Inflammatory macrophage treated with lipopolysaccharide for 1 hour (primary cell): ENCODE measurements around the gene UNC5CL.

ENCODE experiments used
- DNase-seq, 2 donors: peaks; one replicate each; pipeline ENCODE4 v3.0.0-alpha.2; 2020 to 2022

UNC5CL gene, protein sequence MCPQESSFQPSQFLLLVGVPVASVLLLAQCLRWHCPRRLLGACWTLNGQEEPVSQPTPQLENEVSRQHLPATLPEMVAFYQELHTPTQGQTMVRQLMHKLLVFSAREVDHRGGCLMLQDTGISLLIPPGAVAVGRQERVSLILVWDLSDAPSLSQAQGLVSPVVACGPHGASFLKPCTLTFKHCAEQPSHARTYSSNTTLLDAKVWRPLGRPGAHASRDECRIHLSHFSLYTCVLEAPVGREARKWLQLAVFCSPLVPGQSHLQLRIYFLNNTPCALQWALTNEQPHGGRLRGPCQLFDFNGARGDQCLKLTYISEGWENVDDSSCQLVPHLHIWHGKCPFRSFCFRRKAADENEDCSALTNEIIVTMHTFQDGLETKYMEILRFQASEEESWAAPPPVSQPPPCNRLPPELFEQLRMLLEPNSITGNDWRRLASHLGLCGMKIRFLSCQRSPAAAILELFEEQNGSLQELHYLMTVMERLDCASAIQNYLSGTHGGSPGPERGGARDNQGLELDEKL

GRCh38 chr6:41039060-41039998 lies at the start of gene UNC5CL:
Gene UNC5CL, minus strand, starts transcription at chr6:41039221. Its CDS starts 4,147 bp downstream, at chr6:41035074.
- DNase-seq = peak in 1 of 2 donors; percentile 49

- no peak for DNase-seq
These were observed 49.4 kb upstream of the UNC5CL start for GRCh38 chr6:41088451-41088850.

GRCh38 chr6:41085182-41085581 lies 46.2 kb upstream of the UNC5CL start:
- DNase-seq = no peak

- no peak for DNase-seq
These were observed 44.1 kb upstream of the UNC5CL start for GRCh38 chr6:41083072-41083471.

GRCh38 chr6:41080621-41081020 lies 41.6 kb upstream of the UNC5CL start:
- no peak for DNase-seq

- DNase-seq = no peak
These were observed 40.1 kb upstream of the UNC5CL start for GRCh38 chr6:41079080-41079479.

DNA sequence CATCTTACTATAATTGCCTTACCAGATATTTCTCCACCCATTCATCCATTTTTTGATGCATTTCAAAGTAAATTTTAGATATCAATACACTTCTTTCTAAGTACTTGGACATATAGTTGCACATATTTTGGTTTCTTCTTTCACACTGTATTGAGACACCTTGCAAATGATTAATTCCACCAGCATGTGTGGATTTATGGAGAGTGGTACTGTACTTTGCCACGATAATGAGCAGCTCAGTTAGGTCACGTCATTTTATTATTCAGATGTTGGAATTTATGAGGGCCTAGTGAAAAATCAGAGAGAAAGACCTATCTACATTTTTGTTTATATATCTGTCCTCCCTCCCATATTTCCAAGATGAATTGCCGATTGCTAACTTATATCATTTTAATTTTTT lies 39.1 kb upstream of the UNC5CL start:
- DNase-seq = no peak

GRCh38 chr6:41077536-41077935 lies 38.5 kb upstream of the UNC5CL start:
- DNase-seq = no peak

DNA sequence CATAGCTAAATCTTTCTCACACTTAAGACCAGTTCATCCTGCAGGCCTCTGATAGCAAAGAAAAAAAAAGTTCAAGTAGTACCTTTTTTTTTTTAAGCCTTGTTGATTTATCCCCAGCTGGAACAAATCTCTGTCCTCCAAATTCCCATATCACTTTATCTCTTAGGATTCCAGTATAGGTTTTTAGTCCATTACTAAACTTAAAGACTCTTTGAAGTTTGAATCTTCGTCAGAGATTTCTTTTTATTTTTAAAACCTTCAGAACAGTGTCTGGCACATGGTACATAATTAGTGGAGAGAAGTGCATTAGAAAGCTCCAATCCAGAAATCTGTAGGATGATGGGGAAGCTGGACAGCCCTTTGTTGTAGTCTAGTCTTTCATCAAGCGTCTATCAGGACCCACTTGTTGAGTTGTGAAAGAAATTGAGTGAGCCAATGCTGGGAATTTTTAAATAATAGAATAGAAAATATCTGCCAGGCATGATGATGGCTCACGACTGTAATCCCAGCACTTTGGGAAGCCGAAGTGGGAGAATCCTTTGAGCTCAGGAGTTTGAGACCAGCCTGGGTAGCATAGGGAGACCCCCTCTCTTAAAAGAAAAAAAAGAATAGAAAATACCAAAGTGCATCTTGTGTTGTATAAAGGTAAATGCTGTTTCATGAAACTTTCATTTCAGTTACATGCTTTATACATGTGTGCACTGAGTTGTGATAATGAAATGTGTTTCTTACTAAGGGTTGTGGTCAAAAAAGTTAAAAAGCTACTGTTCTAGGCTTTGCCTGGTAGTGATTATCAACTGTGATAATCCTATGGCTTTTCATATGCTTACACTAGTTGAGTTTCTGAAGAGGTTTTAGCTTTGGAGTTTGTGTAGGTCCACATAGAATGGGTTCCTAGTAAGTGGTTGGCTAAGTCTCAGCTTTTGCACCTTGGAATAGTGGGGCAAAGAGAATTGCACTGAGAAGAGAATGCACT lies 36.9 kb upstream of the UNC5CL start:
- DNase-seq = peak; percentile 31 to 62

DNA sequence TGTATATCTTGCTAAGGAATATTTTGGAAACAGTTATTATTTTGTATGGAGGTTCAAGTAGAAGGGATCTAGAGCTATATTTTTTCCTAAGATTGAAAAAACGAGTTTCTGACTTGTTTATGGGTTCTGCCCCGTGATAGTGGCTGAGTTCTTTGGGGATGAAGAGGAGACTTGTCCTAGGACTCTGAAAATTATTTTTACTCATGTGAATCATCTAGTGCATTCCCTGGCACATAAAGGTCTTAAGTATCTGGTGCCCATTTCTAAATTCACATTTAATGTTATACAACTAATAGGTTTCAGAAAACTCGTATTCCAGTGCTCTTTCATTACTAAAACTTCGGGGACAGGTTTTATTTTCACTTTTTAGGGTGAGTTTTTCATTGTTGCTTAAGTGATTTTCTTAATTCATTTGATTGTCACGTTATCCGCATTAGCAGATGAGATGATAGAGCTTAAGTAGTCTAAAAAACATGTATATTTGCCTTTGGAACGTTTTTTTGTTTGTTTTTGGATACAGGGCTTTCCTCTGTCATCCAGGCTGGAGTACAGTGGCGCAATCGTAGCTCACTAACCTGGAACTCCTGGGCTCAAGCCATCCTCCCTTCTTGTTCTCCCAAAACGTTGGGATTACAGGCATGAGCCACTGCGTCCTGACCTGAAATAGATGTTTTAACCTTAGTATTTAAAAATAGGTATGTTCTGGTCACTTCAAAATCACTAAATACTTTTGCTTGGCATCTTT lies 35.8 kb upstream of the UNC5CL start:
- DNase-seq = no peak

- DNase-seq = peak in 1 of 2 donors; percentile 16
These were observed 35.1 kb upstream of the UNC5CL start for GRCh38 chr6:41073968-41074691.

GRCh38 chr6:41073203-41073967 lies 34.4 kb upstream of the UNC5CL start:
- DNase-seq = peak; percentile 48 to 69

- DNase-seq = no peak
These were observed 33.8 kb upstream of the UNC5CL start, which contains the start of gene NFYA for GRCh38 chr6:41072836-41073202. Gene NFYA, plus strand, starts transcription at chr6:41072974. Its CDS starts 6,116 bp downstream, at chr6:41079090.

- peak; percentile 99 to 100 for DNase-seq
These were observed 33.2 kb upstream of the UNC5CL start, which contains the start of gene OARD1 for GRCh38 chr6:41071923-41072835. Gene OARD1, minus strand, starts transcription at chr6:41072356. Its CDS starts 722 bp downstream, at chr6:41071634.

GRCh38 chr6:41071501-41071922 lies 32.5 kb upstream of the UNC5CL start:
- DNase-seq = no peak

GRCh38 chr6:41066867-41067304 lies 27.9 kb upstream of the UNC5CL start:
- DNase-seq = peak; percentile 59 to 82

DNA sequence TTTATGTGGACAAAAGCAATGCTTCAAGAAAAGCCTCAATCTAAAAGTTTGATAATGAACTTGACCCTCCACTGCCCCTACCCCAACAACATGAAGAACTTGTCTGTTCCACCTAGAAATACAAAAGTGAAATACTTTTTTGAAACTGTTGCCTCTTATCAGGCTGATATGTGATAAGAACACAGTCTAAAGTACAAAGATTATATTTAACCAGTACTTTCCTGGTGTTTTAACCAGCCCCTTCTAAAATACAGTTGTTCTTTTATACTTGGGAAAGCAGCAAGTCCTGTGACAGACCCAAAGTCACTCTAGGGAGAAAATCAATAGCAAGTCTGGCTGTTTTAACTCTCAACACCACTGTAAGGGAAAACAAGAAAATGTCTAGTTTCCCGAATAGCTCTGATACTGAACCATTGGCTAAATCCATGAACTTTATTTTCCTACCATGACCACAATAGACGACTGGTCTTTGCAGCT lies 26.6 kb upstream of the UNC5CL start:
- no peak for DNase-seq

DNA sequence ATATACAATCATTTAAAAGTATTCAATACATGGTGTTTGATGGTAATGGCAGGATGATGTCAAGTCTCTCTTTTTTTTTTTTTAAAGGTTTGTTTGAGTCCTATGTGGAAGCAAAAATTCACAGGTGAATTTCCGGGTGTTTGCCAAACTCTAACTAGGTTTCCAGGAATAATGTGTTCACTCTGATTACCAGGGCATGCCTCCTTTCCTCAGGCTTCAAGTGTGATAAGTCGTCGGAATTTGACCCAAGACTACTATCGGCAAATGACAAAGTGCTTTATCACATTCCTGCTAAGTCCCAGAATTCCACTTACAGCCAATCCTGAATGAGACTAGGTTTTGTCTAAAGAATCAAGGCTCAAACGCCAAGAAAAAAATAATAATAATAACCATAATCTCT lies 25.8 kb upstream of the UNC5CL start:
- no peak for DNase-seq
